Subcutaneous adipose tissue (tissue), 4 donors: ENCODE results near the gene MOB3A. TPM values are rescaled to one million over a fixed set of nuclear protein-coding genes. Genes with fewer than 3 reads are reported as not detected.

Experiments used
- CTCF ChIP-seq: fragments of 450-650 bp; IDR thresholded peaks from one replicate; pipeline ENCODE4 v1.5.1; 2016; ENCODE audit warnings: low read depth, mild to moderate bottlenecking, control low read depth, antibody characterized with exemption, moderate library complexity
- total RNA-seq, 4 donors: library from RNA; depleted of rRNA; stranded (reverse); fragments of >200 nt; gene quantifications; one replicate each; pipeline ENCODE4 v1.1.0, GENCODE V29; 2016

The MOB3A gene
- total RNA-seq, 4 donors from 2014 or later: 27.9 to 53.3 (median 46.5) TPM

GRCh38 chr19:2059422-2060201 is 36.5 kb downstream of the MOB3A start:
- no peak for TF ChIP-seq CTCF

- TF ChIP-seq CTCF: no peak
Measured at GRCh38 chr19:2058570-2059421, 37.3 kb downstream of the MOB3A start.

GRCh38 chr19:2057484-2058469 is 38.3 kb downstream of the MOB3A start:
- TF ChIP-seq CTCF: no peak

- TF ChIP-seq CTCF: no peak
Measured at GRCh38 chr19:2056837-2057192, 39.3 kb downstream of the MOB3A start.

GRCh38 chr19:2055931-2056836 is 39.9 kb downstream of the MOB3A start:
- no peak for TF ChIP-seq CTCF

GRCh38 chr19:2054763-2055162 is 41.4 kb downstream of the MOB3A start:
- no peak for TF ChIP-seq CTCF
